Activated T-helper 1 cell treated with anti-CD3 and anti-CD28 coated beads, Interleukin-2, amount 50 U/mL, for 16 hours (primary cell): ENCODE data around the gene CYP2A13.
"Not testable (repeated sequence)": the region's sequence is repeated elsewhere in the genome, so short reads cannot be mapped to it uniquely, and the experiment has no call there.

Source experiments
- DNase-seq, 2 donors: peaks; one replicate each; pipeline ENCODE4 v3.0.0-alpha.2; 2020; ENCODE audit warnings: low read depth in 1 of 2, low spot score in 1 of 2

The CYP2A13 gene

GRCh38 chr19:41120929-41121911 lies 33.0 kb downstream of the CYP2A13 start:
- DNase-seq: peak; percentile 27 to 37

DNA sequence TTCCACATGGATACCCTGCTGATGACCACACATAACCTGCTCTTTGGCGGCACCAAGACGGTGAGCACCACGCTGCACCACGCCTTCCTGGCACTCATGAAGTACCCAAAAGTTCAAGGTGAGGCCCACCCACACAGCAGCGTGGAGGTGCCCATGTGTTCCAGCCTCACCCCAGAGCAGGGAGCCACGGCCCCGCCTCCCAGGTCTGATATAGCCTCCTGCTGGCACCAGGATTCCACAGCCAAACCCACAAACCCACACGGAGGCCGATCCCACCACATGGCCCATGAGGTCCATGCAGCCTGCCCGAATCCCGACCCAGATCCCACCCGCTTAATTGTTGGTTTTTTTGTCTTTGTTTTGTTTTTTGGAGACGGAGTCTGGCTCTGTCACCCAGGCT lies 34.6 kb downstream of the CYP2A13 start:
- DNase-seq: not testable (repeated sequence)

DNA sequence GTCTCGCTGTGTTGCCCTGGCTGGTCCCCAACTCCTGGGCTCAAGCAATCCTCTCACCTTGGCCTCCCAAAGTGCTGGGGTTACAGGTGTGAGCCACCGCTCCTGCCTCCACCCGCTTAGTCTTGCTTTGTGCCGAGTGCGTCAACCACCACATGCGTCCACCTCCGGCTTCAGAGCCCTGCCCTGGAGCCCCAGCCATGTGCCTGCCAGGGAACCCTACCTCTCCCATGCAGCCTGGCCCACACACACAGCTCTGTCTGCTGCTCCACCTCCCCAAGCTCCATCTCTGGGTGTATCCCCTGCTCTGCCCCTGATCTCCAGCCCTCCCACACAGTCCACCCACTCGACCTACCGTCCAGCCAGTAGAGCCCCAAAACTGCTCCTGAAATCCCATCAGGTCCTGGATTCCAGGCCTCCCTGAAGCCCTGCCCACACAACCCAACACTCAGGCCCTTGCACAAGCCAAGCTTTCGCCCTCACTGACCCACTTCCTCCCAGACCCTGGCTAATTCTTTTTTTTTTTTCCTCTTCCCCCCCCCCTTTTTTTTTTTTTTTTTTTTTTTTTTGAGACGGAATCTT lies 35.6 kb downstream of the CYP2A13 start:
- DNase-seq: no peak

- peak in 1 of 2 donors; percentile 8 for DNase-seq
These were observed 38.5 kb downstream of the CYP2A13 start for GRCh38 chr19:41126765-41127203.

DNA sequence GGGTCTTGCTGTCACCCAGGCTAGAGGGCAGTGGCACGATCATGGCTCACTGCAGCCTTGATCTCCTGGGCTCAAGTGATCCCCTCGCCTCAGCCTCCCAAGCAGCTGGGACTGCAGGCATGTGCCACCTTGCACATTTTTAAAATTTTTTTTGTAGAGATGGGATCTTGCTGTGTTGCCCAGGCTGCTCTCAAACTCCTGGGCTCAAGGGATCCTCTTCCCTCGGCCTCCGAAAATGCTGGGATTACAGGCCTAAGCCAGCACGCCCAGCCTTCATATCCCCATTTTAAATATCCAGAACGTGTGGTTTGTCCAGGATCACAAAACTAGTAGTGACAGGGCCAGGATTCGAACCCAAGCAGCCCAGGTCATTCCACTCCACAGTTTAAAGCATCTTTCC lies 39.1 kb downstream of the CYP2A13 start:
- not testable (repeated sequence) for DNase-seq

DNA sequence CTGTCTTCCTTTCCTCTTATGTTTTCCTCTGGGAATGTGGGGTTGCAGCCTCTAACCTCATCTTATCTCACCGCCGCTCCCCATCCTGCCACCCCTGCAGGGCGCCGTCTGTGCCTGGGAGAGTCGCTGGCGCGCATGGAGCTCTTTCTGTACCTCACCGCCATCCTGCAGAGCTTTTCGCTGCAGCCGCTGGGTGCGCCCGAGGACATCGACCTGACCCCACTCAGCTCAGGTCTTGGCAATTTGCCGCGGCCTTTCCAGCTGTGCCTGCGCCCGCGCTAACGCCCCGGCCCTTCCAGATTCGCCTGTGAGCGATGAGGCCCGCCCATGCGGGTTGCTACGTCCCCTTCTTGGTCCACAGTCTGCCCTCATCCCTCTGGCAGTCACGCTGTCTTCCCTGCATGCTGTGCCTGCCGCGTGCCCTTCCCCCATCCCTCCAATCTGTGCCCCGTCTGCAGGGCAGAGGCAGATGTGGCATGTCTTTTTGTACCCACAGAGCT lies 39.6 kb downstream of the CYP2A13 start:
- DNase-seq: peak; percentile 56 to 73

DNA sequence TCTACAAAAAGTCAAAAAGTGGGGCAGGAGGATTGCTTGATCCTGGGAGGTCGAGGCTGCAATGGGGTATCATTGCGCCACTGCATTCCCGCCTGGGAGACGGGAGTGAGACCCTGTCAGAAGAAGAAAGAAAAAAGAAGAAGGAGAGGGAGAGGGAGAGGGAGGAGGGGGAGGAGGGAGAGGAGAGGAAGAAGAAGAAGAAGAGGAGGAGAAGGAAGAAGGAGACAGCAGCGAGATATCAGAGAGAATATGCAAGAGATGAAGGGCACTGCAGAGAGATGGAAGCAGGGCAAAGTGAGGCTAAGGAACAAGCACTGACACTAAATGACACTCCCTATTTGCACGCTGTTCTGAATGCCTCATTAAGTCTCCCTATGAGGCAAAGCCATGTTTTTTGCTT lies 40.4 kb downstream of the CYP2A13 start:
- DNase-seq: no peak

DNA sequence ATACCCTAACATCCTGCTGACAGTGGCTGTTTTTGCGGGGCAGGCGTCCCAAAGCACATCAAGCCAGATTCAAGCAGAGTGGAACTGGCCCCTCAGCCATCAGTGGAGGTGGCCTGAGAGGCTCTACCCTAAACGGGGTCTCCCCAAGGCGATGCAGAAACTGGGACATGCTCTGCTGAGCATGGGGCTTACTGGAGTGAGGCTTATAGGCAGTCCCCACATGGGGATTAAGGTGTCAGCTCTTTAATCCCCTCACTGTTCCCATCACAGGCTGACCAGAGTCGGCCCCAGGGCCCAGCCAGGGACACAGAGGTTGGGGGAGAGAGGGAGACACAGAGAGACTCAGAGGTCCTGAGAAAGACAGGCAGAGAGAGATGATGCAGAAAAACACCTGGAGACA lies 42.9 kb downstream of the CYP2A13 start:
- no peak for DNase-seq

GRCh38 chr19:41133260-41133659 lies 45.0 kb downstream of the CYP2A13 start:
- no peak for DNase-seq

- DNase-seq: no peak
These were observed 46.4 kb downstream of the CYP2A13 start for GRCh38 chr19:41134616-41135015.

DNA sequence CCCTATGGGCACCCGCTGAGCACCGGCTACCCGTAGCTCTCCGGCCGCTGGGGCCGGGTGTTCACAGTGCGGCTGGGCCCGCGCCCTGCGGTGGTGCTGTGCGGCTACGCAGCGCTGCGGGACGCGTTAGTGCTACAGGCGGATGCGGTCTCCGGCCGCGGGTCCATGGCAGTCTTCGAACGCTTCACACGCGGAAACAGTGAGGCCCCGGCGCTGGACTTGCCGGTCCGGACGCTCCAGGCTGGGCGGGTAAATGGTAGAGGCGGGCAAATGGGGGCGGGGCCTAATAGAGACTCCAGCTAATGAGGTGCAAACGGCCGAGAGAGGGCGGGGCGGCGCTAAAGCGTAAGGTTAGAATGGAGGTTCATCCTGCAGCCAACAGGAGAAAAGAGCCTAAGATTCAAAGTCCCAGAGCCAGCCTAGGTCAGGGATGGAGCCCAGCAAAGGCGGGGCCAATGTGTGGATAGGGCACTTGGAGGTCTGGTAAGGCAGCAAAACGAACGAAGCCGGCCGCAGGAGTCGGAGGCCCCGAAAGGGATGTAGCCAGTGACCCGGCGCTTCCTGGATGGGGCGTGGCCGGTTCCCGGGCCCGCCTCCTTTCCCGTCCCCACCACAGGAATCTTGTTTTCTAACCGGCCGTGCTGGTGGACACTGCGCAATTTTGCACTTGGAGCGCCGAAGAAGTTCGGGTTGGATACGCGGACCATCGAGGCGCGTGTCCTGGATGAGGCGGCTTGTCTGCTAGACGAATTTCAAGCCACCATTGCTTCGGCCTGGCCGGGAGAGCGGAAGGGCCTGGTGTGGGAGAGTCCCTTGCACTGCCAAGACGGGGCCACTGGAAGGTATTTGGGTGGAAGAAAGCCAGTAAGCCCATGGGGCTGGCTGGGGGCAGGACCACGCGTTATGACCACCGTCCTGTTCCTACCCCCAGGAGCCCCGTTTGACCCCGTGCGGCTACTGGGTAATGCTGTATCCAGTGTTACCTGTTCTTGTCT lies 47.4 kb downstream of the CYP2A13 start:
- DNase-seq: not testable (repeated sequence)

- DNase-seq: no peak
These were observed 48.6 kb downstream of the CYP2A13 start for GRCh38 chr19:41136636-41137455.

- DNase-seq: peak; percentile 76 to 79
These were observed 56.2 kb downstream of the CYP2A13 start for GRCh38 chr19:41144403-41144802.
